GM12864 (cell line): ENCODE data around the gene IQSEC1.

ENCODE experiments used
- DNase-seq: peaks from one replicate; pipeline ENCODE4 v3.0.0-alpha.2; 2011; ENCODE audit warnings: low read depth
- H3K4me3 ChIP-seq: 2 replicates; pipeline ENCODE4 v1.5.1; 2011; ENCODE audit warnings: mild to moderate bottlenecking, low read depth, low read length, control low read depth
- CTCF ChIP-seq: IDR thresholded peaks from 2 replicates; pipeline ENCODE4 v1.5.1; 2011; ENCODE audit warnings: low read depth, mild to moderate bottlenecking, moderate library complexity, low read length, control low read depth, inconsistent platforms; ENCODE audit errors: missing control alignments

The IQSEC1 gene

GRCh38 chr3:12908136-12908730 lies 165.0 kb downstream of the IQSEC1 start:
- no peak for TF ChIP-seq CTCF
- no peak overlapping the region for H3K4me3 ChIP-seq
- DNase-seq = no peak

- no peak for DNase-seq
- no peak for TF ChIP-seq CTCF
- no peak overlapping the region for H3K4me3 ChIP-seq
Measured at GRCh38 chr3:12907729-12908128, 165.5 kb downstream of the IQSEC1 start.

GRCh38 chr3:12907296-12907695 lies 165.9 kb downstream of the IQSEC1 start:
- DNase-seq = no peak
- TF ChIP-seq CTCF = no peak
- no peak overlapping the region for H3K4me3 ChIP-seq

GRCh38 chr3:12906916-12907290 lies 166.3 kb downstream of the IQSEC1 start:
- DNase-seq = no peak
- H3K4me3 ChIP-seq = no peak overlapping the region
- TF ChIP-seq CTCF = no peak

GRCh38 chr3:12906141-12906915 lies 166.9 kb downstream of the IQSEC1 start:
- H3K4me3 ChIP-seq = no peak overlapping the region
- no peak for DNase-seq
- TF ChIP-seq CTCF = no peak

- DNase-seq = no peak
- TF ChIP-seq CTCF = no peak
- no peak overlapping the region for H3K4me3 ChIP-seq
Measured at GRCh38 chr3:12905316-12906071, 167.7 kb downstream of the IQSEC1 start.
